Measurements from ENCODE around the gene JAZF1. TPM values are rescaled to one million over a fixed set of nuclear protein-coding genes. Genes with fewer than 3 reads are reported as not detected.

JAZF1 gene
- total and polyA plus RNA-seq, 2 of the 8 experiments (the other 6 are each of a cell fraction or from before 2014, with no cell fraction given): 2.6 to 21.8 TPM

- POLR2A ChIA-PET (ENCODE audit: partially characterized antibody): no interaction called here
- TF ChIP-seq RNF2 (IDR thresholded peaks at IDR 0.05; ENCODE audit: borderline replicate concordance, low read depth, low read length, missing control alignments, poor library complexity, severe bottlenecking) (no peak), BCL11A (IDR thresholded peaks at IDR 0.05; ENCODE audit: low read depth in 2 of 2, low read length in 2 of 2) (no peak), NRF1 (IDR thresholded peaks at IDR 0.05; ENCODE audit: low read depth, low read length) (no peak), EZH2 (IDR thresholded peaks at IDR 0.05; ENCODE audit: low read depth, low read length, severe bottlenecking) (no peak), TAF7 (optimal IDR thresholded peaks at IDR 0.05; ENCODE audit: borderline replicate concordance, low read depth, low read length) (no peak), HDAC2 (IDR thresholded peaks at IDR 0.05; ENCODE audit: borderline replicate concordance in 1 of 2, low read depth in 2 of 2, low read length in 2 of 2) (no peak), SAP30 (IDR thresholded peaks at IDR 0.05; ENCODE audit: insufficient read depth, insufficient replicate concordance, low read length) (no peak), SIN3A (conservative IDR thresholded peaks at IDR 0.05 in 1 of 2, IDR thresholded peaks at IDR 0.05 in 1 of 2; ENCODE audit: low read depth in 1 of 2, low read length in 2 of 2) (no peak), ATF3 (IDR thresholded peaks at IDR 0.05; ENCODE audit: insufficient read depth, low read depth, low read length) (no peak), BRCA1 (IDR thresholded peaks at IDR 0.05; ENCODE audit: low read depth, low read length) (no peak)
Measured at GRCh38 chr7:28088901-28089714, 91.5 kb downstream of the JAZF1 start.

More at GRCh38 chr7:28088901-28089714, 91.5 kb downstream of the JAZF1 start:
- FAIRE-seq (no peak), DNase-seq (ENCODE audit: low read depth in 1 of 2, low spot score in 2 of 2) (no peak)
- H3K27me3 ChIP-seq (replicated peaks in 1 of 4; ENCODE audit: control insufficient read depth in 3 of 4, extremely low read depth in 1 of 4, insufficient read depth in 3 of 4, low read length in 3 of 4): no peaks in the 10 kb centered on the region
- no peak overlapping the region for H3K4me2 ChIP-seq (ENCODE audit: insufficient read depth in 1 of 2, low read depth in 2 of 2, low read length in 2 of 2)
- no peak overlapping the region for H3K4ac ChIP-seq (replicated peaks; ENCODE audit: insufficient read length, low read depth, low read length)
- no peak overlapping the region for H2BK12ac ChIP-seq (ENCODE audit: low read depth, low read length)
- H3K79me2 ChIP-seq (ENCODE audit: control insufficient read depth in 1 of 2, insufficient read depth in 2 of 2, low read length in 2 of 2): no peaks in the 10 kb centered on the region
- H2BK20ac ChIP-seq (ENCODE audit: low read length): 0 out of 2 replicates have a peak overlapping the region, but pooled peaks have one; percentile 13
- no peak overlapping the region for H2AK5ac ChIP-seq (ENCODE audit: low read depth, low read length)
- no peaks in the 10 kb centered on the region for H4K20me1 ChIP-seq (replicated peaks in 1 of 2; ENCODE audit: control insufficient read depth in 1 of 2, insufficient read depth in 2 of 2, low read length in 2 of 2)
- CTCF ChIA-PET (ENCODE audit: partially characterized antibody): interaction anchor here (1.0 to 6.7 kb wide), 5 partner anchors 11 to 346 kb away, joined by 3 to 48 read pairs (median 6); no protein-coding TSS in a partner anchor
- no peaks in the 10 kb centered on the region for H3K36me3 ChIP-seq (ENCODE audit: control insufficient read depth in 2 of 4, insufficient read depth in 4 of 4, low read length in 3 of 4)
- H3K9ac ChIP-seq (replicated peaks in 1 of 4; ENCODE audit: extremely low read depth in 1 of 4, low read depth in 3 of 4, low read length in 3 of 4): no peak overlapping the region
- no peak overlapping the region for H2AFZ ChIP-seq (ENCODE audit: low read length)
- H3K4me3 ChIP-seq (ENCODE audit: extremely low read depth in 1 of 4, insufficient read depth in 2 of 4, low read depth in 3 of 4, low read length in 4 of 4): no peak overlapping the region
- no peak overlapping the region for H3K27ac ChIP-seq (ENCODE audit: low read depth, low read length)
- H3K79me1 ChIP-seq (ENCODE audit: low read depth, low read length): no peaks in the 10 kb centered on the region
- no peak overlapping the region for H3K23ac ChIP-seq (ENCODE audit: insufficient read length)
- H2BK120ac ChIP-seq (replicated peaks; ENCODE audit: low read depth, low read length): no peak overlapping the region
- no peak overlapping the region for H2BK5ac ChIP-seq (ENCODE audit: low read depth, low read length)
- H3K14ac ChIP-seq (ENCODE audit: insufficient read length): no peak overlapping the region
- H3K9me3 ChIP-seq (ENCODE audit: insufficient read depth in 2 of 2, low read depth in 1 of 2, low read length in 1 of 2): no peaks in the 10 kb centered on the region
- 92% methylated on average over 6 of the region's 6 CpGs; no CpG with 5 or more reads in 1 of the 2 experiments for WGBS, 2 experiments (ENCODE audit: extremely low coverage in 1 of 2, insufficient coverage in 1 of 2, insufficient read length in 1 of 2, insufficient replicate concordance in 2 of 2, low coverage in 1 of 2, low lambda C conversion rate in 2 of 2, missing lambda C conversion rate in 1 of 2)
- peaks cover 0 to 6% (median 0%) of the 10 kb centered on the region in 4 experiments; a peak in 4 of 7 replicates for H3K4me1 ChIP-seq (replicated peaks in 1 of 4; ENCODE audit: control insufficient read depth in 3 of 4, insufficient read depth in 4 of 4, low read length in 3 of 4)
- H2BK15ac ChIP-seq (ENCODE audit: low read length): no peak overlapping the region
- H3K23me2 ChIP-seq (ENCODE audit: low read depth, low read length): no peaks in the 10 kb centered on the region
- no peak overlapping the region for H4K8ac ChIP-seq (ENCODE audit: extremely low read depth, insufficient read depth, low read length)
- no peak overlapping the region for H4K5ac ChIP-seq (ENCODE audit: insufficient read length, low read depth, low read length)
- peak overlapping the region; percentile 18 for H3K56ac ChIP-seq (replicated peaks; ENCODE audit: insufficient read length, low read depth, low read length)
- H4K91ac ChIP-seq (replicated peaks; ENCODE audit: insufficient read length, low read length): no peak overlapping the region
- H3K18ac ChIP-seq (ENCODE audit: extremely low read depth, low read length): no peak overlapping the region

All from H1 (cell line).